SK-N-SH (cell line): ENCODE measurements around the gene MOB1B. TPM values are rescaled to one million over a fixed set of nuclear protein-coding genes. Genes with fewer than 3 reads are reported as not detected.
A peak's percentile ranks its signal among the peaks of the same experiment; 100 is the strongest.

Source experiments
- CTCF ChIA-PET: fragments of 300-600, 350-600 bp; formaldehyde crosslinking; extraction: SDS; loops from one replicate; lab custom pipeline; 2021; lab: Yijun Ruan, JAX
- POLR2A ChIA-PET: fragments of 350-600 bp; sonication (Branson Sonifier 250); formaldehyde crosslinking; extraction: SDS; loops from one replicate; lab custom pipeline; 2020; ENCODE audit warnings: antibody characterized with exemption, inconsistent platforms; lab: Yijun Ruan, JAX
- DNase-seq: peaks from one replicate; pipeline ENCODE4 v3.0.0; 2012
- H2AFZ ChIP-seq: fragments of 200-600 bp; sonication (generic); 2 replicates; pipeline ENCODE4 v1.8.1; 2016; ENCODE audit warnings: antibody characterized with exemption, mild to moderate bottlenecking, low read depth
- H3F3A ChIP-seq: fragments of 200-600 bp; sonication (generic); replicated peaks from 2 replicates; pipeline ENCODE3; 2016; ENCODE audit warnings: antibody characterized with exemption, mild to moderate bottlenecking; ENCODE audit not compliant: insufficient read depth
- H3K27ac ChIP-seq, 2 experiments: fragments of 200-500 bp in 1 of 2; fragments of 200-600 bp in 1 of 2; sonication (Bioruptor generic) in 1 of 2; sonication (generic), shearing (Covaris generic) in 1 of 2; 2 replicates each; pipeline versions ENCODE4 v1.5.1 to v1.6.1; 2014 to 2016; ENCODE audit warnings: low read depth in 2 of 2, inconsistent platforms in 1 of 2, low read length in 1 of 2, mild to moderate bottlenecking in 1 of 2, mixed read lengths in 1 of 2
- H3K27me3 ChIP-seq: fragments of 200-600 bp; sonication (generic), shearing (Covaris generic); 2 replicates; pipeline ENCODE4 v1.6.1; 2016; ENCODE audit warnings: mixed run types; ENCODE audit not compliant: insufficient read depth
- H3K36me3 ChIP-seq, 2 experiments: fragments of 200-500 bp in 1 of 2; fragments of 200-600 bp in 1 of 2; sonication (Bioruptor generic) in 1 of 2; sonication (generic) in 1 of 2; replicated peaks in 1 of 2; 2 replicates each; pipeline versions ENCODE3 to v1.5.1; 2014 to 2016; ENCODE audit warnings: low read length in 1 of 2, mild to moderate bottlenecking in 1 of 2; ENCODE audit not compliant: insufficient read depth in 2 of 2, control insufficient read depth in 1 of 2
- H3K4me1 ChIP-seq, 2 experiments: fragments of 200-500 bp in 1 of 2; fragments of 200-600 bp in 1 of 2; sonication (Bioruptor generic) in 1 of 2; sonication (generic), shearing (Covaris generic) in 1 of 2; 2 replicates each; pipeline versions ENCODE4 v1.5.1 to v1.6.1; 2014 to 2016; ENCODE audit warnings: low read depth in 1 of 2, low read length in 1 of 2, mixed run types in 1 of 2; ENCODE audit not compliant: insufficient read depth in 2 of 2, control insufficient read depth in 1 of 2
- H3K4me2 ChIP-seq: fragments of 200-600 bp; sonication (generic), shearing (Covaris generic); 2 replicates; pipeline ENCODE4 v1.6.1; 2017; ENCODE audit warnings: mixed run types
- H3K4me3 ChIP-seq, 2 experiments: fragments of 200-500 bp in 1 of 2; fragments of 200-600 bp in 1 of 2; sonication (Bioruptor generic) in 1 of 2; sonication (generic), shearing (Covaris generic) in 1 of 2; 2 replicates each; pipeline versions ENCODE4 v1.5.1 to v1.8.1; 2014 to 2016; ENCODE audit warnings: low read depth in 2 of 2, inconsistent platforms in 1 of 2, low read length in 1 of 2, mild to moderate bottlenecking in 1 of 2, mixed read lengths in 1 of 2, moderate library complexity in 1 of 2
- H3K79me2 ChIP-seq: fragments of 200-600 bp; sonication (generic); 2 replicates; pipeline ENCODE4 v1.8.1; 2017; ENCODE audit warnings: mild to moderate bottlenecking; ENCODE audit not compliant: insufficient read depth
- H3K9ac ChIP-seq: fragments of 200-600 bp; sonication (generic); 2 replicates; pipeline ENCODE4 v1.6.1; 2017; ENCODE audit warnings: mixed run types
- H3K9me2 ChIP-seq: fragments of 200-600 bp; sonication (generic); 2 replicates; pipeline ENCODE4 v1.6.1; 2017; ENCODE audit warnings: mixed run types
- H3K9me3 ChIP-seq: fragments of 200-600 bp; sonication (generic); 2 replicates; pipeline ENCODE4 v1.6.1; 2017; ENCODE audit warnings: mixed run types, mild to moderate bottlenecking, moderate library complexity
- H4K20me1 ChIP-seq: fragments of 200-600 bp; sonication (generic); 2 replicates; pipeline ENCODE4 v1.6.1; 2017; ENCODE audit warnings: mild to moderate bottlenecking, mixed run types; ENCODE audit not compliant: insufficient read depth
- CTCF ChIP-seq: fragments of 200-600 bp; sonication (generic); IDR thresholded peaks from 2 replicates; pipeline ENCODE4 v1.6.1; 2017; ENCODE audit warnings: antibody characterized with exemption, mild to moderate bottlenecking, moderate library complexity
- ELF1 ChIP-seq: IDR thresholded peaks from 2 replicates; pipeline ENCODE4 v1.4.0; 2012
- EP300 ChIP-seq, 2 experiments: IDR thresholded peaks; 2 replicates each; pipeline versions ENCODE4 v1.4.0 to v1.6.1; 2012; ENCODE audit warnings: borderline replicate concordance in 1 of 2, low read depth in 1 of 2, low read length in 1 of 2
- EZH2phosphoT487 ChIP-seq: fragments of 200-600 bp; sonication (generic); IDR thresholded peaks from 2 replicates; pipeline ENCODE4 v1.6.1; 2017; ENCODE audit warnings: low read depth, mixed run types, mild to moderate bottlenecking, antibody characterized with exemption, moderate library complexity, borderline replicate concordance
- FOXJ3 ChIP-seq: sonication (generic); formaldehyde crosslinking; IDR thresholded peaks from 2 replicates; pipeline ENCODE4 v1.5.1; 2020; ENCODE audit warnings: mild to moderate bottlenecking, missing genetic modification reagents
- FOXM1 ChIP-seq: IDR thresholded peaks from 2 replicates; pipeline ENCODE4 v1.4.0; 2012; ENCODE audit warnings: low read depth, mild to moderate bottlenecking
- GABPA ChIP-seq: IDR thresholded peaks from 2 replicates; pipeline ENCODE4 v1.4.0; 2012; ENCODE audit warnings: low read depth, mild to moderate bottlenecking
- MEF2A ChIP-seq: IDR thresholded peaks from 2 replicates; pipeline ENCODE4 v1.4.0; 2012; ENCODE audit warnings: low read depth, borderline replicate concordance
- NFIC ChIP-seq: IDR thresholded peaks from 2 replicates; pipeline ENCODE4 v1.4.0; 2012; ENCODE audit warnings: borderline replicate concordance
- NRF1 ChIP-seq: IDR thresholded peaks from 2 replicates; pipeline ENCODE4 v1.6.1; 2012; ENCODE audit warnings: low read depth, mild to moderate bottlenecking, low read length
- RAD21 ChIP-seq: IDR thresholded peaks from 2 replicates; pipeline ENCODE4 v1.6.1; 2012; ENCODE audit warnings: mild to moderate bottlenecking, low read length
- RCOR1 ChIP-seq: fragments of 150-350 bp; IDR thresholded peaks from 2 replicates; pipeline ENCODE4 v1.6.1; 2017; ENCODE audit warnings: antibody characterized with exemption, low read length
- SIN3A ChIP-seq: IDR thresholded peaks from 2 replicates; pipeline ENCODE4 v1.6.1; 2012; ENCODE audit warnings: low read depth, mild to moderate bottlenecking, low read length, moderate library complexity, borderline replicate concordance
- SMC3 ChIP-seq: IDR thresholded peaks from 2 replicates; pipeline ENCODE4 v1.6.1; 2012; ENCODE audit warnings: low read depth, low read length, improper control_type of control experiment
- TAF1 ChIP-seq: IDR thresholded peaks from 2 replicates; pipeline ENCODE4 v1.6.1; 2012; ENCODE audit warnings: low read depth, mild to moderate bottlenecking, low read length, moderate library complexity, borderline replicate concordance
- TCF12 ChIP-seq: IDR thresholded peaks from 2 replicates; pipeline ENCODE4 v1.4.0; 2012
- TEAD4 ChIP-seq: IDR thresholded peaks from 2 replicates; pipeline ENCODE4 v1.4.0; 2012; ENCODE audit warnings: mild to moderate bottlenecking, borderline replicate concordance; ENCODE audit not compliant: insufficient read depth
- YY1 ChIP-seq: IDR thresholded peaks from 2 replicates; pipeline ENCODE4 v1.4.0; 2012; ENCODE audit warnings: low read depth, mild to moderate bottlenecking
- ZBTB33 ChIP-seq: IDR thresholded peaks from 2 replicates; pipeline ENCODE4 v1.4.0; 2012; ENCODE audit warnings: low read depth, borderline replicate concordance
- WGBS: methylation state at CpG from one replicate; pipeline ENCODE4 v1.1.6; 2017; ENCODE audit warnings: low lambda C conversion rate; 5-methylcytosine and 5-hydroxymethylcytosine counted together
- polyA plus RNA-seq, 3 experiments: library from polyadenylated mRNA; depleted of rRNA; stranded (reverse); fragments of >200 nt; gene quantifications; 2 replicates each; pipeline ENCODE4 v1.2.3, GENCODE V29; 2012
- TF ChIP-seq, protein P1 (sequence below): IDR thresholded peaks from 2 replicates; pipeline ENCODE4; 2012

Gene MOB1B
- polyA plus RNA-seq, 1 of the 3 experiments (the other 2 are of a cell fraction), result 2.9 TPM

- POLR2A ChIA-PET, result interaction anchor here (0.6 to 1.7 kb wide), 5 partner anchors 18 to 288 kb away, joined by 4 to 15 read pairs (median 7); partner anchors contain the start of genes MOB1B and RUFY3
- Histone ChIP-seq H3K4me2 (peak overlapping the region; percentile 72), H4K20me1 (no peaks in the 10 kb centered on the region), H3K4me3 (peak overlapping the region; percentile 85 to 92), H3F3A (peaks cover 10% of the 10 kb centered on the region), H3K9ac (peak overlapping the region; percentile 93; the same call in 1 of the 2 replicates), H3K9me2 (no peaks in the 10 kb centered on the region), H3K79me2 (peaks cover 40% of the 10 kb centered on the region), H2AFZ (peak overlapping the region; percentile 95; the same call in 1 of the 2 replicates), H3K27ac (peak overlapping the region in 1 of 2 experiments; percentile 92; a peak in 2 of 4 replicates), H3K36me3 (peaks cover 0 to 15% of the 10 kb centered on the region in 2 experiments), H3K27me3 (no peaks in the 10 kb centered on the region), H3K4me1 (peaks cover 7 to 10% of the 10 kb centered on the region in 2 experiments; a peak in 2 of 4 replicates), H3K9me3 (no peaks in the 10 kb centered on the region)
- no peak for DNase-seq
- CTCF ChIA-PET, result interaction anchor here (0.8 kb wide), 1 partner anchor 14 kb away, joined by 4 read pairs; no protein-coding TSS in a partner anchor
- TF ChIP-seq CTCF (no peak), MEF2A (no peak)
- TF ChIP-seq, protein P1, sequence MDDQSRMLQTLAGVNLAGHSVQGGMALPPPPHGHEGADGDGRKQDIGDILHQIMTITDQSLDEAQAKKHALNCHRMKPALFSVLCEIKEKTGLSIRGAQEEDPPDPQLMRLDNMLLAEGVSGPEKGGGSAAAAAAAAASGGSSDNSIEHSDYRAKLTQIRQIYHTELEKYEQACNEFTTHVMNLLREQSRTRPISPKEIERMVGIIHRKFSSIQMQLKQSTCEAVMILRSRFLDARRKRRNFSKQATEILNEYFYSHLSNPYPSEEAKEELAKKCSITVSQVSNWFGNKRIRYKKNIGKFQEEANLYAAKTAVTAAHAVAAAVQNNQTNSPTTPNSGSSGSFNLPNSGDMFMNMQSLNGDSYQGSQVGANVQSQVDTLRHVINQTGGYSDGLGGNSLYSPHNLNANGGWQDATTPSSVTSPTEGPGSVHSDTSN, result 0 out of 2 replicates have a peak, but pooled peaks have one; percentile 7
- WGBS, result 83% methylated on average over 5 of the region's 5 CpGs
These were observed 90.3 kb downstream of the MOB1B start for GRCh38 chr4:70992391-70992881.

DNA sequence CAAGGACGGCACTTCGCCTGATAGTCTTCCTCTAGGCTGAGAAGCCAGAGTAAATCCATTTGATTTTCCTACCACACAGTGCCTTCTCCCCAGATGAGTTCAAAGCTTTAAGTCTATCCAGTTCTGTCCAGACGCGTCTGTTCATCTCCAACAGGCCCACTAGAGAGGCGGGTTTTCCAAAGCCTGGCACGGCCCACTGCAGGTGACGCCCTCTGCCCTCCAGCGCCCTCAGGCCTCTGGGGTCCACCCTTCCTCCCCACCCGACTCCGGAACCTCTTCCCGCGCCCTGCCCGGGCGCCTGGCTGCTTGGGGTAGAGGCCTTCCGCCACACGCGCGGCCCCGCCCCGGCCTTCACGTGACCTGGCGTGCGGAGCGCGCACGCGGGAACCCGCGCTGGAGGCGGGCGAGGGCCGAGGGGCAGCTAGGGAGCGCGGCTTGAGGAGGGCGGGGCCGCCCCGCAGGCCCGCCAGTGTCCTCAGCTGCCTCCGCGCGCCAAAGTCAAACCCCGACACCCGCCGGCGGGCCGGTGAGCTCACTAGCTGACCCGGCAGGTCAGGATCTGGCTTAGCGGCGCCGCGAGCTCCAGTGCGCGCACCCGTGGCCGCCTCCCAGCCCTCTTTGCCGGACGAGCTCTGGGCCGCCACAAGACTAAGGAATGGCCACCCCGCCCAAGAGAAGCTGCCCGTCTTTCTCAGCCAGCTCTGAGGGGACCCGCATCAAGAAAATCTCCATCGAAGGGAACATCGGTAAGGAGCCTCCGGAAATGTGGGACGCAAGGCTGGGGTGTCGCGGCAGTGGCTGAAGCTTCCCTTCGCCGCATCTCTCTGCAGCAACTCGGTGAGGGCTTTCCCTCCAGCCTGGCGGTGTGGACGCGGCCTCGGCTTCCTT is 91.3 kb downstream of the MOB1B start, which contains the start of gene DCK:
Gene DCK, plus strand, starts transcription at position 469 of the 888 bp plus-strand sequence. Its CDS starts 187 bp downstream, at position 656.
- no peaks in the 10 kb centered on the region for H3K9me2 ChIP-seq
- ChIA-PET CTCF (interaction anchor here (0.8 to 1.2 kb wide), 5 partner anchors 11 to 91 kb away, joined by 3 to 5 read pairs (median 4); partner anchors contain the start of gene MOB1B), POLR2A (interaction anchor here (0.6 to 1.7 kb wide), 7 partner anchors 10 to 289 kb away, joined by 3 to 15 read pairs (median 4); partner anchors contain the start of genes MOB1B and RUFY3)
- H3K27me3 ChIP-seq, result no peaks in the 10 kb centered on the region
- H3F3A ChIP-seq, result peaks cover 8% of the 10 kb centered on the region
- H3K9ac ChIP-seq, result peak within 1 kb of the TSS; percentile 93
- peaks cover 49% of the 10 kb centered on the region for H3K79me2 ChIP-seq
- peak within 1 kb of the TSS; percentile 72 for H3K4me2 ChIP-seq
- H3K4me1 ChIP-seq, result peaks cover 7 to 10% of the 10 kb centered on the region in 2 experiments; a peak in 2 of 4 replicates
- H3K27ac ChIP-seq, result peak within 1 kb of the TSS; percentile 79 to 92
- H3K9me3 ChIP-seq, result no peaks in the 10 kb centered on the region
- H4K20me1 ChIP-seq, result no peaks in the 10 kb centered on the region
- H3K36me3 ChIP-seq, result peaks cover 0 to 15% of the 10 kb centered on the region in 2 experiments
- H2AFZ ChIP-seq, result peak within 1 kb of the TSS; percentile 95
- peak within 1 kb of the TSS; percentile 85 to 92 for H3K4me3 ChIP-seq
- 0% methylated on average over 10 of the region's 74 CpGs for WGBS
- DNase-seq, result peak; percentile 96
- TF ChIP-seq SMC3 (no peak), YY1 (no peak), NRF1 (peak; percentile 38; the same call in 1 of the 2 replicates), ZBTB33 (no peak), ELF1 (peak; percentile 52), NFIC (0 out of 2 replicates have a peak, but pooled peaks have one; percentile 3), RAD21 (no peak; the same call in 1 of the 2 replicates), FOXJ3 (CRISPR knock-in tag) (no peak), RCOR1 (no peak), EZH2phosphoT487 (no peak), SIN3A (peak; percentile 98), GABPA (peak; percentile 69), EP300 (IDR thresholded peaks at IDR 0.05; ENCODE audit: borderline replicate concordance in 1 of 2, low read depth in 1 of 2, low read length in 1 of 2) (no peak), TCF12 (no peak), FOXM1 (no peak), TEAD4 (no peak), TAF1 (peak; percentile 83)
